ENCODE results near the gene LDLRAD4. TPM values are rescaled to one million over a fixed set of nuclear protein-coding genes. Genes with fewer than 3 reads are reported as not detected.

LDLRAD4 gene
- total RNA-seq, 1 donor from 2014 or later: 3.0 TPM

DNA sequence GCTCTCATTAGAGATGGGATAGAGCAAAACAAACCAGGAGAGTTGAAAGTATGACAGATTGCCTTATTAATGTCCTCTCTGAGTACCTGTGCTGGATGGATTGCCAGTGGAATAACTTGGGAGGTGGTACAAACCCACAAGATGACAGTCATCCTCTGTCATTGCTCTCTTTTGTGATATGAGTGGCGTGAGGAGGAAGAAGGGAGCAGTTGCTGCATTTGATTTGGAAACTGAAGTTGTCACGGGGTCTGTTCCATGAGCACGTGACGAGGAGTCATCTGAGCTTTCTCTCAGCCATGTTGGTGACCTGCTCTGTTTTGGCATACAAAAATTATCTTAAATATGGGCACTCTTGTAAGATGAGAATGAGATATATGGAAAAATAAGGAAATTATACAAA is 302.9 kb downstream of the LDLRAD4 start:
- no peak for ATAC-seq

DNA sequence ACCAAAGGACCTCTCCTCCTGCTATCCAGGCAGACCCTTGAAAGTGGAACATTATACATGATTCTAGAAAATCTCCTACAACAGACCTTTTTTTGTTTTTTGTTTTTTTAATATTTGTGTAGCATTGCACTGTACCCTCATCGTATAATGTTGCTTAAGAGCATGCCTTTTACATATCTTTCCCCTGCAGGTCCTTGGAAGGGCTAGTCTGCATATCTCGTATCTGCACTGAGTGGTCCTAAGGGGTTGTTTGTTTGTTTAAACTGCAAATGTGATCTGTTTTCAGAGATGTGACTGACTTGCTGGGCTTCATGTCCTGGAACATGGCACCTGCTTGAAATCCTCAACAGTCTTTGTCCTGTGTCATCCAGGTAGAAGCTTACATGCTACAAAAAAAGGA is 303.7 kb downstream of the LDLRAD4 start:
- ATAC-seq: no peak

- no peak for ATAC-seq
Observed at GRCh38 chr18:13522861-13523660, 304.5 kb downstream of the LDLRAD4 start.

- ATAC-seq: no peak
Observed at GRCh38 chr18:13524054-13524453, 305.5 kb downstream of the LDLRAD4 start.

GRCh38 chr18:13524811-13525210 is 306.3 kb downstream of the LDLRAD4 start:
- no peak for ATAC-seq

- no peak for ATAC-seq
Observed at GRCh38 chr18:13525381-13526029, 306.9 kb downstream of the LDLRAD4 start.

GRCh38 chr18:13526519-13526918 is 308.0 kb downstream of the LDLRAD4 start:
- no peak for ATAC-seq

DNA sequence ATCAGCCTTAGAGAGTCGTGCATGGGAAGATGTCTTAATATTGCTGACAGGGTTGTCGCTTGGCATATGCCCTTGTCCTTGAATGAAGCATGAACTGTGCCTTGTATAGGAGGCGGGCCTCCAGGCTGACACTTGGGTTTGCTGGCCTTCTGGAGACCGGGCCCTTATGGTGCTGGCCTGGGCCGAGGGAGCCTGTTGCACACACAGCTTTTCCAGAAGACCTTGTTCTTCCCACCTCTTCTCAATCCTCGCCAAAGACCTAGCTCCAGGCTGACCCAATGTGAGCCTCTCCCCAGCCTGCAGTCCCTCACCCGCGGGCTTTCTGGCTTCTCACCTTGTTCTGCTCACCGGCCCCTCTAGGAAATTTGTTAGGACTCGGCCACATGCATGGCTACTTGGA is 308.7 kb downstream of the LDLRAD4 start:
- ATAC-seq: no peak

DNA sequence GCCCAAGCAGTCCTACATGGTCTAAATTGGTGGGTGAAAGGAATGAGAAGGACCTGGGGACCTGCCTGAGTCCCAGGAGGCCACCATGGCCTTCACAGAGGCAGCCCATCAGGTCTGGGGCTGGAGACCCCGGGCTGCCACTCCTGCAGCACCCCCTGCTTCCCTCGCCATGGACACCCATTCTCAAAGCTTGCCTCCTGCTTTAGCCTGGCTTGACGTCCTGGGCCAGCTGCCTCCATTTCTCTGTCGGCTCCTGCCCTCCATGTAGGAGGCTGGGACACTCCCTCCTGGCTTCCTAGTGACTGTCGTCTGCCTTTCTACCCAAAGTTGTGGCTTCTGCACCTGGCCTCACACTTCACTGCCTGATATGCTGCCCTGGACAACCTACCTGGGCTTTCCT is 309.2 kb downstream of the LDLRAD4 start:
- ATAC-seq: no peak

DNA sequence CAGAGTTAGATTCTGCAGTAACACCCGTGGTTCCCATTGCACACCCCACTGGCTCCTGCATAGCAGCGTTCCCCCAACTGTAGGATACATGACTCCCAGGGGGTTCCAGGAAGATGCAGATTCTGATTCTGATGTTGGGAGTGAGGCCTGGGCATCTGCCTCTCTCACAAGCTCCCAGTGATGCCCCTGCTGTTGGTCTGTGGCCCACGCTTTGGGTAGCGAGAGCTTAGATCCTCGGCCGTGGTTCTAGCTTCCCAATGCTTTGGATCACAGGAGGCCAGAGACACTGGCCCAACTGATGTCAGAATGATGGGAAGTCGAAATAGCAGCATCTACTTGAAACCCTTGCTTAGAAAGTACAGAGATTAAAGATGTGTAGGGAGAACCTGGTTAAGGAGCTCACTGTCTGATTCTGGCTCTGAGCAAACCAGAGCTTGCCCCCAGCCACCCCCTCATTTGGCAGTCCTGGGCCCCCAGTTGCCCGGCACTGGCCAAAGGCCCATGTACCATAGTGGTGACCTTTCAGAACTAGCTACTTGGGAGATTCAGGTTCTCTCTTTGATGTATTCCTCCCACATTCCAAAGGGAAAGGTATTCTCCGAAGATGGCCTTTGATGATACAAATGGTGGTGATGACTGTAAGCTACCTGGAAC is 310.3 kb downstream of the LDLRAD4 start:
- ATAC-seq: no peak

DNA sequence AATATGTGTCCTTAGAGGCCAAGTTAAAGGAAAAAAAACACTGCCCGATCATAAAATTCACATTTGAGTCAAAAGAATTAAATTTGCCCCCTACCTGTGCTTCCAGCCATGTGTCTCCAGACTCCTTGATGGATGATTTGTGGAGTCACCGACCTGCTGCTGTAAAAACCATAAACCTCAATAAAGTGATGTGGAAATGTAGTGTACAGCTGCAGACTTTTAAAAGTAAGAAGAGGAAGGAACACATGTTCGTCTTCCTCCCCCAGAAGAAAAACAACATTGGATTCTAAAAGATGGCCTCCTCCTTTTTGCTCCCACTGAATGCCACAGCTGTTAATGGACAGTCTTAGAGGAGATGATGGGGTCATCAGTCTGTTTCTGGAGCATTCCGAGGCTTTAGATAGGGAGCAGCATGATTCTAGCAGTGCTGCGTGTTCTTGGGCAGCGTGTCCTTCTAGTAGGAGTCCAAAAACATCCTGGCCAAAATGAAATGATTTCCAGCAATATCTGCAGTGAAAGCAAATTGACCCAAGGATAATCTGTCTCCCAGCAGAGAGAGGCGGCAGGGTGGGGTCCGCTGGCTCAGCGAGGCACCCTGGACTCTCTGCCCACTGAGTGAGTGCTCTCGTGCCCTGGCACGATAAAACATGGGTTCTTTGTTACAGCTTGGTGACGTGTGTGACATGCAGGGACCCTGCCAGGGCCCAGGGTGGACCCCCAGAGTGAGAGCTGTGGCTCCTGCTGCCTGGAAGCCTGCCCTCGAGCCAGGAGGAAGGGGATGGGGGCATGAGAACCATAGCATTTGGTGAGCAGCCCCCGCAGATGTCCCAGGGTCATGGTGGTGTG is 311.7 kb downstream of the LDLRAD4 start:
- no peak for ATAC-seq

- peak; percentile 52 for ATAC-seq
Observed at GRCh38 chr18:13530879-13531387, 312.4 kb downstream of the LDLRAD4 start.

DNA sequence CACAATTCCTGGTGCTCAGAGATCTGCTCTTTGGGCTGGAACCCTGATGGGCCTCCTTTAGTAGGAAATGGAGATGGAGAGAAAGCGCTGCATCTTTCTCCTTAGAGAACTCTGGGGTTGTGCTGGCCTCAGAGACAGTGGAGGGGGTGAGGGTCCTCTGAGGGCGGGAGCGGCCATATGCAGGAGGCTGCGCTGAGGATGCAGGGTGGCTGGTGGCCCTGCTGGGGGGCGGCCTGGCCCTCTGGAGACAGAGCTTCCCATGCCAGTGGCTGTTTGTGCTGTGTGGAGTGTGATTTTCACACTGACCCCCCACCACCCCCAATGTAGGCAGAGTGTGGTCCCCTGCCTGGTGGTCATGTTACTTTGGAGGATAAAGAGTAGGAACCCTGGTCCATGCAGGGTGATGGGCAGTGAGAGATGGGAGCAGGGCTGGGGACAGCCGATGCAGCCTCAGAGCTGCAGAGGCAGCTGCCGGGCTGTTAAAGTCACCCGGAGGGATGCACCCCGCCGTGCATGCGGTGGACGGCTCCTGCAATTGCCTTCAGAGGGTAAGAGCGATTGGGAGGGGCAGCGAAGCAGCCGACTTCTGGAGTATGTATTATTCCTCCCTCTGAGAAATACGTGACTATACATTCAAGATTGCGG is 313.2 kb downstream of the LDLRAD4 start:
- ATAC-seq: no peak

DNA sequence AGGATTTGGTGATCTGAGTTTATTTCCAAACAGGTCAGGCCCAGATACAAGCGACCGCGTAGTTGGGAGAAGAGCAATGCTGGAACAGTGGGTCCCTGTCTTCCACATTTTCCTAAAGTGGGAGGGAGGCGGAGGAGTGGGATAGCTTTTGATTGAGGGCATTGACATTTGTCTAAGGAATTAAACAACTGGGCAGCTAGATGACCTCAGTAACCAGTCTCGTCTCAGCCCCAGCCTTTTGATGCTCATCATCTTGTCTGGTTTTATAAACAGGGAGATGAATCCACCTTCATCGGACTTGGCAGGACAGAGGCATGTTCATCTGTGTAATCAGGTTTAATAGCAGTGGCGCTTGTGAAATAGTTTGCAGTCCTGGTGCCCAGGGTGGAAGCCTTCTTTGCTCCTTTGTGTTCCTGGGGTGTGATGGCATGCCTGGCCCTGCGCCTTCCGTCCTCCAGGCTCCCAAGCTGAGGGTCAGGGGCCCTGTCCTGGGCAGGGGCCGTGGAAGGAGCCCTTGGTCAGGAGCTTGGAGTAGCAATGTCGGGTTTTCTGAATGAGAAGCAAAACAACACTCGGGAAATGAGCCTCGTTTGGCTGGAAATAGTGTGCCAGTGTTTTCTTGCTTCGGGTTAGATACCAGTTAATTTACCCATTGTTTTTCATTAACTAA is 314.0 kb downstream of the LDLRAD4 start:
- ATAC-seq: no peak

DNA sequence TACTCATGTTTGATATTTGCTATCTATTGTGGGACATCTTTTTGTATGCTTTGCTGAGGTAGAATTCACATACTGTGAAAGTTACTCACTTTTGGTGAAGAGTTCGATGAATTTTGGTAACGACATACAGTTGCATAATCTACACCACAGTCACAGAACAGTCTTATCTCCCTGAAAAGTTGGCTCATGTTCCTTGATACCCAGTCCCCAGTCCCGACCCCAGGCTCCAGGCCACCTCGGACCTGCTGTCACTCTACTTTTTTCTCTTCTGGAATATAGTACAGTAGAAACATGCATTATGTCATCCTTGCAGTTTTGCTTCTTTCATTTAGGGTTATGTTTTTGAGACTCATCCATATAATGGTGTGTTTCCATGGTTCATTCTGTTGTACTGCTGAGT is 316.1 kb downstream of the LDLRAD4 start:
- ATAC-seq: no peak

DNA sequence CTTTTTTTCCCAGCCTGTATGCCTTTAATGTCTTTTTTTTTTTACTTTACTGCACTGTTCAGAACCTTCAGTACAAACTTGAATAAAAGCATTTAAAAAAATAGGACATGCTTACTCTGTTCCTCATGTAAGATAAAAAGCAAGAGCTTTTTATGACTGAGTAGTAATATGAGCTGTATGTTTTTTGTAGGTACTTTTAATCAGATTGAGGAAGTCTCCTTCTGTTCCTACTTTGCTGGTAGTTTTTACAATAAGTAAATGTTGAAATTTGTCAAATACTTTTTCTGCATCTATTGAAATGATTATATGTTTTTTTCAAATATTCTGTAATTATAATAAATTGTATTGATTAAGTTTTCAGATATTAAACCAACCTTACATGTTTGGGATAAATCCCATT is 318.0 kb downstream of the LDLRAD4 start:
- no peak for ATAC-seq

DNA sequence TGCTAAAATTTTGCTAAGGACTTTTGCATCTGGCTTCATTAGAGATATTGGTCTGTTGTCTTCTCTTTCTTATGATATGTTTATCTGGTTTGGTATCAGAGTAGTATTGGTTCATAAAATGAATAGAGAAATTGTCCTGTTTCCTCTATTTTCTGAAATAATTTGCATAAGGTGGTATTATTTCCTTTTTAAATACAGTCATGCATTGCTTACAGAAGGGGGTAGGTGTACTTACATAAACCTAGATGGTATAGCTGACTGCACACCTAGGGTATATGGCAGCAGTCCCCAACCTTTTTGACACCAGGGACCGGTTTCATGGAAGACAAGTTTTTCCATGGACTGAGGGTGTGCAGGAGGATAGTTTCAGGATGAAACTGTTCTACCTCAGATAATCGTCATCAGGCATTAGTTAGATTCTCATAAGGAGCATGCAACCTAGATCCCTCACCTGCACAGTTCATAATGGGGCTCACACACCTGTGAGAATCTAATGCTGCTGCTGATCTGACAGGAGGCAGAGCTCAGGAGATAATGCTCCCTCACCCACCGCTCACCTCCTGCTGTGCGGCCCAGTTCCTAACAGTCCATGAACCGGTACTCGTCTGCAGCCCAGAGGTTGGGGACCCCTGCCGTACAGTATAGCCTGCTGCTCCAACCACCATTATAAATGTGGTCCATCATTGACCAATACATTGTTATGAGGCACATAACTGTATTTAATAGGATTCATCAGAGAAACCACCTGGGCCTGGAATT is 318.6 kb downstream of the LDLRAD4 start:
- ATAC-seq: no peak

GRCh38 chr18:13538630-13539029 is 320.1 kb downstream of the LDLRAD4 start:
- no peak for ATAC-seq

- ATAC-seq: no peak
Observed at GRCh38 chr18:13539050-13539449, 320.5 kb downstream of the LDLRAD4 start.

GRCh38 chr18:13539843-13540476 is 321.4 kb downstream of the LDLRAD4 start:
- ATAC-seq: no peak

Data from esophagus mucosa (tissue), 1 donor.